SK-N-DZ (cell line): ENCODE measurements around the gene TSPAN14.
A peak's percentile ranks its signal among the peaks of the same experiment; 100 is the strongest.

Source experiments
- DNase-seq: peaks from one replicate; pipeline ENCODE4 v3.0.0-alpha.2; 2015; ENCODE audit warnings: low spot score

Gene TSPAN14

DNA sequence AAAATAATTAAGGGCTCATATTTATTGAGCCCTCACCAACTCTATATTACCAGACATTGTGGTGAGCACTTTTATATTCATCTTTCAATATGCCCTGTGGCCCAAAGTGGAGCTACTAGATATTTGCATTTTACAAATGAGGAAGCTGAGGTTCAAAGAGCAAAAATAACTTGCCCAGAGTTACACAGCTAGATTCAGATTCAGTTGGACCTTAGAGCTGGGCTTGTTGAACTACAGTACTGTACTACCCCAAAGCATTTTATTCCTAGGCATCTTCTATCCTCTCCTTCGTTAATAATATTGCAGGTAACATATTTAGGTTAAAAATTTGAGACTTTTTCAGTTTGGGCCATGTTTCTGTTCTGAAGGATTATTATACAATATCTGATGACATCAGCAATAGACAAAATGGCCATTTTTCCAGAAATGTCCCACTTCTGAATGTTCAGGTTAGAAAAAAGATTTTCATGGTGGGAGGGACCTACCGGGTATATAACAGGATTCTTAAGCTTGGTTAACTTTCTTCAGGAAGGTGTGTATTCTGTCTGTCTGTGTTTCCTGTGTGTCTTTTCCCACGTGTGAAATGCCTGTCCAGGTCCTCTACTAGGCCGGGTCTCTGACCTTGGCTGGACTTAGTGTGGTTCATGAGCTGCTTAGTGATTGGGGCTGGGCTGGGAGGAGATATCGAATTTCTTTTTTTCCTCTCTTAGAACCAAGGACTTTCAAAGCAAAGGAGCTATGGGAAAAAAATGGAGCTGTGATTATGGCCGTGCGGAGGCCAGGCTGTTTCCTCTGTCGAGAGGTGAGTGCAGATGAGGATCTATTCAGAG, 32.2 kb upstream of the TSPAN14 start:
- DNase-seq: no peak

DNA sequence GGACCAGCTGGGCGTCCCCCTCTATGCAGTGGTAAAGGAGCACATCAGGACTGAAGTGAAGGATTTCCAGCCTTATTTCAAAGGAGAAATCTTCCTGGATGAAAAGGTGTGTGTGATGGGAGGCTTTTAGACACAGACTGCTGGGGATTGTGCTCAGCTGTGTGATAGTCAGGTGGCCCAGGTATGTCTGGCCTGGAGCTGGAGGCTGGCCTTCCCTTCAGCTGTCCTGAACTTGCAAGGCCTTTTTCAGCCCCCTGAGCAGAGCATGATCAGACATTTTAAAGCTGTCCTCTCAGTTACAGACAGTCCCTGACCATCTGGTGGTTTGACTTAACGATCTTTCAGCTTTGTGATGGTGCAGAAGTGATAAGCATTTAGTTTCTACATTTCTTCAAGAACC, 28.2 kb upstream of the TSPAN14 start:
- DNase-seq: no peak

DNA sequence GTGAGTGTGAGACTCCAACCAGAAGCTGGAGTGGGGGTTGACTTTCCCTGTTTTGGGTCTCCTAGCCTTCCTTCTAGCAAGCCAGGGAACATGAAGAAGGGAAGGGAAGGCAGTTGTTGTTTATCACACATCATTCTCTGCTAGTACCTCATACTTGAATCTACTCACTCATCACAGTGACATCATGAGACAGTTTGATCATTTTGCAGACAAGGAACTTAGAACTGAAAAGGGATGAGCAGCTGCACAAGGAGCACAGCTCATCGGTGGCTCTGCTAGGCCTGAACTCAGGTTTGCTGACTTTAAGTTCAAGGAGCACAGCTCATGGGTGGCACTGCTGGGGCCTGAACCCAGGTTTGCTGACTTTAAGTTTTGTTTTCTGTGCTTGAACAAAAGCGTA, 26.6 kb upstream of the TSPAN14 start:
- DNase-seq: no peak

DNA sequence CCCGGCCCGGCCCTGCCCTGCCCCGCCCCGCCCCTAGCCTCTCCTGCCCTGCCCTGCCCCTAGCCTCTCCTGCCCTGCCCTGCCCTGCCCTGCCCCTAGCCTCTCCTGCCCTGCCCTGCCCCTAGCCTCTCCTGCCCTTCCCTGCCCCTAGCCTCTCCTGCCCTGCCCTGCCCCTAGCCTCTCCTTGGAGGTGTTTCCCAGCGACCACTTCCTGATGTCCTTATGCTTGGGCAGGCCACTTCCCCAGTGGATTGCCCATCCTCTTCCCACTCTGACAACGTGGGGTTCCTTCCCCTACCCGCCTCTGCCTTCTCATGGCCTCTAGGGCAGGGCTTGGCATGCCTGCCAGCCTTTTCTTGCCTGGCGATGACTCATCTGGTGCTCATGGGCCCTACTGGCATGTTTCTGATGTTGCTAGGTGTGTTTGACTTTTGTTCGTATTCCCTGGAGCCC, 24.6 kb upstream of the TSPAN14 start:
- DNase-seq: no peak

DNA sequence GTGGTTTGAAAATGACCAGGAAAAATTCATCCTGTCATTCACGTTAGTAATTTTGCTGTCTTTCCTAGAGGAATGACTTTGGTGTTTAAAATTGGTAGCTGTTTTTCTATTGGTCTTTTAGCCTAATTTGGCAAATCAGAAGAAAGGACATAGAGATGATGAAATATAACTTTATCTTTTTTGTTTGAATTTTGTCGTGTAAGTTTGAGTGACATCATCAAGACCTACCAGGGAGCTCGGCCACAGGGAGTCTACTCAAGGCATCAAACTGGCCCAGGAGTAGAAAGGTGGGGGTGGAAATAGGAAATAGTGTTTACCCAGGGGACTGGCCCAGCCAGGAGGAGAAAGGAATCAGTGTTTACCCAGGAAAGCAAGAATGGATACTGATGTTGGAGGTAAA, 21.0 kb upstream of the TSPAN14 start:
- DNase-seq: no peak

DNA sequence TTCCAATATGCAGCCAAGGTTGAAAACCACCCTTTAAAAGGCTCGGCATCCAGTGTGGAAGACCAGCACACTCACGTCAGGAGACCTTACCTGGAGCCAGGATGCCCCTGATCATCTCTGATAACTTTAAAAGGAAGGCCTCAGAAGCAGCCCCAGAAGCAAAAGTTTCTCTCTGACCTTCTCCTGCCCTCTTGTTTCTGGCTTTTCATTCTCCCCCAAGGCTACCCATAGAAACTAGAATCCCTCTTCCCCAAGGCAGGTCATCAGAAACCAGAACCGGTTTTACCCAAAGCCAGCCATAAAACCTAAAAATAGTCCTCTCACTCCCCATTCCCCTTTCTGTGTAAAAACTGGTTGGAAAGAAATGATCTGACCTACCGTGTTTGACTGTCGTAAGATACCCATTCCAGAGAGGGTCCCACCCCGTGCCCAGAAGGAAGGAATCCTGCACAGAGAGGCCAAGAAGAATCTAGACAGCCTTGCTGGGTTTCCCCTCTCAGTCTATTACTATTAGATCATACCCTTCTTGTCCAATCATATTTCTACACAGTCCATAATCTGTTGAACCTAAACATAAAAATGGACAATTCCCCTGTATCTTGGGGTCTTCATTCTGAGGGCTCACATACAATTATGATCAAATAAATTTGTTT, 17.5 kb upstream of the TSPAN14 start:
- DNase-seq: no peak

DNA sequence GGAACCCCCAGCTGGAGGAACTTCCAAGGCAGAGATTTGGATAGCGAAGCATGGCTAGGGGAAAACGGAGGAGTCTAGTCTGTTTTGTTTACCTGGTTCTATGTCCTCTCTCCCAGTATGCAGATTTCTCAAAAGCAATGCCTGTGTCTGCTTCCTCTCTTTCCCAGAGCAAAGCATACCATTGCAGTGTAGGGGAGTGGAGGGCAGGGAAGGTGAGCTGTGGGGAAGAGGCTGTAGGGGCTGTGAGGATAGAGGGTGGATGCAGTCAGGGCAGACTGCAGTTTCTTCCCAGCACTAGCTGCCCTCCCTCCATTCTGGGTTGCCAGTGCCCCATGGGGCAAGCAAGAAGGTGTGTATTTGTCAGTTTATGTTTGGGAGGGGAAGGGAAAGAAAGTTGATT, 16.9 kb upstream of the TSPAN14 start:
- DNase-seq: no peak

DNA sequence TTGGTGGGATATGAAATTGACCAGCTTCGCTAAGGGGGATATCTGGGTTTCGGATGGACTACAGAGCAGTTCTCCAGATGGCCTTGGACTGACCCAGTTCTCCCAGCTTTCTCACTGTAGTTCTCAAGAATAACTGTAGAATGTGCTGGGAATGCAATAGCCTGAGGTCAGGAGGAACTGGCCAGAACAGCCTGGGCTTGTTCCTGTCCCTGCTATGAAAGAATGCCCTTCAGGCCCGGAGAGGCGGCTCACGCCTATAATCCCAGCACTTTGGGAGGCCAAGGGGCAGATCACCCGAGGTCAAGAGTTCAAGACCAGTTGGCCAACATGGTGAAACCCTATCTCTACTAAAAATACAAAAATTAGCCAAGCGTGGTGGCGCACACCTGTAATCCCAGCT, 12.3 kb upstream of the TSPAN14 start:
- DNase-seq: no peak

DNA sequence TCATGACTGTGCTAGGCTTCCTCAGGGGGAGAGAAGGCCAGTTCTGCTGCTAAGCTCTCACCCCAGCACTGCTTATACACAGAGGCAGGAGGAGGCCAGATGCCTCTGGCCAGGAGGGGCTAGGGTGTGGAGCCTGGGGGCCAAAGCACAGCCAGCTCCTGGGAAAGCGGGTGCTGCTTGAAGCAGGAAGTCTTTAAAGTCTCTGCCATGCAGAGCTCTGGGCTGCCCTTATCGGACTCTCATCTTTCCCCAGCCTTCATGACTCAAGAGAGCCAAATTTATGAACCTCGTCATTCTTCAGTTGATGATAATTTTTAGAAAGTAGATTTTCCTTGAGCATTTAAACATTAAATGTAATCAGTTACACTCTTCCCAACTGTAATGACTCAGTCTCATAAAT, 11.2 kb upstream of the TSPAN14 start:
- peak; percentile 48 for DNase-seq

DNA sequence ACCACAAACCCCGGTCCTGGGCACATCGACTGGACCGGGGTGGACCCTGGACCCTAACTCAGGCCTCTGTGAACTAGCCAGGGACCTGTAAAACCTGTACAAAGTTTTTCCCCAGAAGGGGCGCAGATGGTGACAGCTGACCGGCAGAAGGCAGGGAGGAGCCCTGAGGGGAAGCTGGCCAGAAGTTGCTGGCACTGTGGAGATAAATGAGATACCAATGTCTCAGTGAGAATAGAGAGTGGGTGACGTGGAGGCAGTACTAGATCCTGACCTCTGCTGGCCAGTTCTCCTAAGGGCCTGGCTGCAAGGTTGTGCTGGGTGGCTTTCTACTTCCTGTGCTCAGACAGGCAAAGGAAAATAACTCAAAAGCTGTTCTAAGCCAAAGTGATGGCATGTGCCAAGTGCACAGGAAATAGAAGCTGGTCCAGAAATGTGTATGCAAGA, 10.6 kb upstream of the TSPAN14 start:
- peak; percentile 45 for DNase-seq

DNA sequence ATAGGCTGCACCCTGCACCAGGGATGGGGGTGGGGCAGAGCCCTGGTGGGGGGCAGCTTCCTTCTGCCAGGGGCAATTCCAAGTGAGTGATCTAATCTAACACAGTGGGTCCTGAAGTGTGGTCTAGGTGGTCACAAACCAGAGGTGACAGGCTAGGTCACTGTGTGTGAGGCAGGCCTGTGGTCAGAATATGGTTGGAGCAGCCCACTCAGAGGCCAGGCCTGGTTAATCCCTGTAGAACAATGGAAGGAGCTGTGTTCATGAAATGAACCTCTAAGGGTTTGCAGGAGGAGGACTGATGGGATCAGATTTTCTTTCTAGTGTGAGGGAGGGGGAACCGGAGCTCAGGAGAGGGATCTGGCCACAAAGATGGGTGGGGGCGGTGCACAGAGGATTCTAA, 10.0 kb upstream of the TSPAN14 start:
- DNase-seq: peak; percentile 22

DNA sequence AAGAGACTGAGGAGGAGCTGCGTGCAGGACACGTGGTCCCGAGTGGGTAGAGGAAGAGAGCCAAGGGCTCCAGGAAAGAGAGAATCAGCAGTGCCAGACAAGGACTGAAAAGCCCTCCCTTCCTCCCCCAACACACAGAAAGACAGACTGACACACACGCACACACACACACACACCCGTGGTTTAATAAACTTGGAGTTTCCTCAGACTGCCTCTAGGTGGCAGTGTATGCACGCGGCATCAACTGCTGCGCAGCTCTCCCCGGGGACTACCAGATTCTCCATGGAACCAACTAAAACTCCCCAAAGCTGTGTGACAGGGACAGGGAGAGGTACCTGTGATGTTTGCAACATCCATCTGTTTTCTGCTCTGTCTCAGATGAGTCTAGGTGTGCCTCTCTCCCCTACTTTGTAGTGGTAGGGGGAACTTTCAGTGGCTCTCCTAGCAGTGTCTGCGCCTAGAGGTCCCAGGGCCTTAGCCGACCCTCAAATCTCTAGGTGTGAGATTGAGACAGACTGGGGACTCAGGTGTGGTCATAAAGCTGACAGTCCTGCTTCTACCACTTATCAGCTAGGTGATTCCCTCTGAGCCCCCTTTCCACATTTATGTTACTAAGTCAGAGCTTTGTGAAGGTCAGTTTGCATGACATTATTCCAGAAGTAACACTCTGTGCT, 9.3 kb upstream of the TSPAN14 start:
- DNase-seq: peak; percentile 71

DNA sequence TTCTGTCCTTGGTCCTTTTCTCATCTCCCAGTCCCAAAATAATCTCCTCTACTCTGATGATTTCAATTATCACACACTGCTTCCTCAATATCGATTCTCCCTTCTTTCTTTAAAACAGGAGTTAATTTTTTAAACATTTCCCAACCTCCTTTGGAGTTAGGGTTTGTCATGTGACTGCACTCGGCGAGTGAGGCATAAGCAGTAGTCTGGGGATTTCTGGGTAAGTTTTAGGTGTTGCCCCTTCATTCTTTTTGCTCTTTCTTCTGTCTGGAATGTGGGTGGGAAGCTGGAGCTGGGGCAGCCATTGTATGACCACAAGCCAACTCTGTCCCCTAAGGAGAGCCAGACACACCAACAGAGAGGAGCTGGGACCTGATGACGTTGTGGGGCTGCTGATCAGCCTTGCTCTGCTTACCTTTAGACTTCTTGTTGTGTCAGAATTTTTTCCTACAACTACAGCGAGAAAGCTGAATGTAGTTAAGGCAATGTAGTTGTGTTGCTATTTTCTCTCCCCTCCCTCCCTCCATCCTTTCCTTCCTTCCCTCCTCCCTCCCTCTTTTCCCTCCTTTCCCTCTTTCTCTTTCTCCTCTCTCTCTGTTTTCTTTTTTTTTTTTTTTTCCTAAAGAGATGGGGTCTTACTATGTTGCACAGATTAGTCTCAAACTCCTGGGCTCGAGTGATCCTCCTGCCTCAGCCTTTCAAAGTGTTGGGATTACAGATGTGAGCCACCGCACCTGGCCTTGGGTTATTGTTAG, 6.5 kb upstream of the TSPAN14 start:
- DNase-seq: no peak

DNA sequence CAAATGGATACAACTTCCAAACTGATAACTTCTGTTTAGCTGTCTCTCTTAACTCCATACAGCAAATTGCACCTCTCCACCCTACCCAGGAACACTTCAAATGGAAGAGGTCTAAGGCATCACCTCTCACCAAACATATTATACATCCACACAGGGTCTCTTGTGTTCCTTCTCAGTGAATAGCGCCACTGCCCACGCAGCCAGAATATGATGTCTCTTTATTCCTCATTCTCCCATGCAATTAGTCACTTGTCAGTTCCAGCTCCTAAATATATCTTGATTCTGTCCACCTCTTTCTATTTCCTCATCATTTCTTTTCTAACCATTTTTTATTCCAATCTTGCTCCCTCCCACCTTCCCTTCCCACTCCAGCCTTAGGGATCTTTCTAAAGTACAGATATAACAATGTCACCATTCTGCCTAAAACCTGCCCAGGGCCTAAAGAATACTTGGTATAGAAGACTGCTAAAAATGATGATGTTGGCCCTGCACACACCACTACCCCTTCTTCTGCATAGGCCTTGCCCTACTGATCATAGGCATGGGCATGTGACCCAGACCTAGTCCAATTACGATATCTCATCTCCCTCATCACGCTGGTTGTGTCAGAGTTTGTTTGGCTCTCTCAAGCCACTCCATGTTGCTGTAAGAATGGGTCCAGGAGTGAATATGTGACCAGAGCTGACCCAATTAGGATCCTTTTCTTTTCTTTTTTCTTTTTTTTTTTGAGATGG, 5.7 kb upstream of the TSPAN14 start:
- DNase-seq: no peak

DNA sequence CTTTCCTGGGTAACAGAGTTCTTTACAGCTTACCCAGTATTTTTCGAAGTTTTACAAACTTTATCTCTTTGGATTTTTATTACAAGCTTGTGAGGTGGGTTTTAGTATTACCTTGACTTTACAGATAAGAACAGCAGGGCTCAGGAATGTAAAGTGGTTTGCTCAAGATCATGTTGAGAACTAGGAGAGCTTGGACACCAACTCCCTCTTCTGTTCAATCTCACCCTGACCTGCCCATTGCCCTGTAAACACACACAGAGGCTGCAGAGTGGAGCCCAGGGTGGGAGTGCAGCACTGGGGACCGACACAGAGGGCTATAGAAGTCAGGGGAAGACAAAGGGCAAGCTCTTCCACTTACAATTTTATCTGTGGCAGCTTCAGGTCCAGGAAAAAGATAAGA, 4.6 kb upstream of the TSPAN14 start:
- DNase-seq: no peak

DNA sequence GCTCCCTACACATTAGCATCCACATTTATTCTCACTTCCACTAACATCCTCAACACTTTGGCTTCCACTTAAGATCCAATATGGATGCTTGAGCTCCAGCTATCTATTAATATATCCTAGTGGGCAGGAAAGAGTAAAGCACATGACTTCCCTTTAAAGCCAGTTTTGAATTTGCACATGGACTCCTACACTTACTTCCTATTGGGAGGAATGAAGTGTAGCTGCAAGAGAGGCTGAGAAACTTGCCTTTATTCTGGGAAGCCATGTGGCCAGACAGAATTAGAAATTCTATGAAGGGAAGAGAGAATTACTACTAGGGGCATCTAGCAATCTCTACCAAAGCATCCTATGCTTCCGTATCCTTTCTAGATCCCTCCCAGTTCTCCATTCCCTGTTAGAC, 3.0 kb upstream of the TSPAN14 start:
- no peak for DNase-seq

DNA sequence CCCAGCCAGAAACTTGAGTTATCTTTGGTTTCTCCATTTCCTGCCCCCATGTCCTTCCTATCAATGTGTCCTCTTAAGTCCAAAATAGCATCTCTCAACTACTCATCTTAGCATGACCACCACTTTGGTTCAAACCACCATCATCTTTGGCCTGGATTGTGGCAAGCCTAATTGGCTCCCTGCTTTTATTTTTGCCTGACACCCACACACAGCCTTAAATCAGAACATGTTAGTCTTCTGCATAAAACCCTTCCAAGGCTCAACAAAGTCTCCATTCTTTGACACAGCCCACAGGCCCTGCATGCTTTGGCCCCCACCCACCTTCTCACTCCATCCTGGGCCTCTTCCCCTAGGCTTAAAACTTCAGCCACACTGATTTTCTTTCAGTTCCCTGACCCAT, 2.0 kb upstream of the TSPAN14 start:
- DNase-seq: no peak

DNA sequence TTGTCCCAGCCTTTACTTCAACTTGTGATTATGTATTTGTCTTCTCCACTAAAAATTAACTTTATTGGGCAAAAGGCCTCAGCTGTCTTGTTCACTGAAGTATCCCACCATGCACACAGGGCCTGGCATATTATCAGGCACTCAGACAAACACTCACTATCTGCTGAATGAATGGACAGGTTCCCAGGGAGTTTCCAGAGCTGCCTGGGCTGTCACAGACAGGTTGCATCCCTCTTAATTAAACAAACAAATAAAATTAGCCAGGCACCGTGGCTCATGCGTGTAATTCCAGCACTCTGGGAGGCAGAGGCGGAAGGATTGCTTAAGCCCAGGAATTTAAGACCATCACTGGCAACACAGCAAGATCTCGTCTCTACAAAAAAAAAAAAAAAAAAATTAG, 1.5 kb upstream of the TSPAN14 start:
- peak; percentile 32 for DNase-seq

DNA sequence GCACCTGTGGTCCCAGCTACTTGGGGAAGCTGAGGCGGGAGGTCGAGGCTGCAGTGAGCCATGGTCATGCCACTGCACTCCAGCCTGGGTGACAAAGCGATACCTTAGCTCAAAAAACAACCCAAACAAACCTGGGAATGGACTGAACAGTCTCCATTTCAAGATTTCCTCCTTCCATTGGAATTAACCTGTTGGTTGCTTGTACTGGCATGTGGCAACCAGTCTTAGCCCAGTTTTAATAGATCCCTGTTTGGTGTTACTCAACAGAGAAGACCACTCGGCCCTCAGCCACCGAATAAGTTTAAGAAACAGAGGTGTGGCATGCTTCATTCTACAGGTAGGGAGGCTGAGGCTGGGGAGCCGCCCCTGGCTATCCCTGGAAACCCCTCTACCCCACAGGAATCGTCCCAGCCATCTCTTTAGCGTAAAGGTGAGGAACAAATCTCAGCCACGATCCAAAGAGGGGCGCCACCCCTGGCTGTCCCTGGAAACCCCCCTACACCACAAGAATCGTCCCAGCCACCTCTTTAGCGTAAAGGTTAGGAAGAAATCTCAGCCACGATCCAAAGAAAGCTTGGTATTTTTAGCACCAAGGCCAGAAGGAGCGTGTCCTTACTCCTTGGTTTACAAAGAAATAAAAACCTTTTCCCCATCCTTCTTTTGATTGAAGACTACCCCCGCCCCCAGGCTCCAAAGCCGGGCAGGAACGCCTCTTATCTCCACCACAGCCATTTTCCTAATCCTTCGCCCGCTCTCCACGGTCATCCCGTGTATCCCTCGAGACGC, 861 bp upstream of the TSPAN14 start:
- no peak for DNase-seq
